Kidney capillary endothelial cell (primary cell): ENCODE measurements around the gene NOBOX.
"Not testable (repeated sequence)": the region's sequence is repeated elsewhere in the genome, so short reads cannot be mapped to it uniquely, and the experiment has no call there.

ENCODE experiments used
- DNase-seq: peaks from one replicate; pipeline ENCODE4 v3.0.0-alpha.2; 2018; ENCODE audit warnings: low spot score

NOBOX gene

GRCh38 chr7:144391823-144392255 is 11.7 kb downstream of the NOBOX start:
- peak; percentile 59 for DNase-seq

DNA sequence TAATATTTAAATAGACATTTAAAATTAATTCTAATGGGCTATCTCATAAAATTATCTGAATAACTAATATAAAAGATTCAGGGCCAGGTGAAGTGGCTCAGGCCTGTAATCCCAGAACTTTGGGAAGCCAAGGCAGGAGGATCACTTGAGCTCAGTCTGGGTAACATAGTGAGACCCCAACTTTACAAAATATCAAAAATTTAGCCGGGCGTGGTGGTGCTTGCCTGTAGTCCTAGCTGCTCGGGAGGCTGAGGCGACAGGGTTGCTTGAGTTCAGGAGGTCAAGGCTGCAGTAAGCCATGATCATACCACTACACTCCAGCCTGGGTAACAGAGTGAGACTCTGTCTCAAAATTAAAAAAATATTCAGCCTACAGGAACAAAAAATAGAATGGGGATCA is 12.5 kb downstream of the NOBOX start:
- DNase-seq = no peak

DNA sequence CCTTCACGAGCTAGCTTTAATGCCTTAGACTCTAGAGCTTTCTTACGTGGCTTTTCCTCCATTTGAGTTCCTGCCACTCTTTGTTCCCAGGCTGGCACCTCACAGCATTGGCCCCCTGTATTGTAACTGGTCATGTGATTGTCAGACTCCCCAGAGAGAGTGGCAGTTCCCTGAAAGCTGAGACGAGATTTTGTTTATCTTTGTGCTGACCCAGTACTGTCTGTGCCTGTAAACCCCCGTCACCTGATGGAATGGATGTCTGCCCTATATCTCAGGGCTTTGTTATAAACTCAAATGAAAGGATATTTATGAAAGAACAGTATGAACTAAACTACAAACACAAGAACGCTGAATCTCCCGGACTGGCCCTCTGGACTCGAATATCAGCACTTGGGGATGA is 13.0 kb downstream of the NOBOX start:
- DNase-seq = no peak

GRCh38 chr7:144388950-144389349 is 14.5 kb downstream of the NOBOX start:
- DNase-seq = no peak

- no peak for DNase-seq
Observed at GRCh38 chr7:144386741-144387140, 16.8 kb downstream of the NOBOX start.

DNA sequence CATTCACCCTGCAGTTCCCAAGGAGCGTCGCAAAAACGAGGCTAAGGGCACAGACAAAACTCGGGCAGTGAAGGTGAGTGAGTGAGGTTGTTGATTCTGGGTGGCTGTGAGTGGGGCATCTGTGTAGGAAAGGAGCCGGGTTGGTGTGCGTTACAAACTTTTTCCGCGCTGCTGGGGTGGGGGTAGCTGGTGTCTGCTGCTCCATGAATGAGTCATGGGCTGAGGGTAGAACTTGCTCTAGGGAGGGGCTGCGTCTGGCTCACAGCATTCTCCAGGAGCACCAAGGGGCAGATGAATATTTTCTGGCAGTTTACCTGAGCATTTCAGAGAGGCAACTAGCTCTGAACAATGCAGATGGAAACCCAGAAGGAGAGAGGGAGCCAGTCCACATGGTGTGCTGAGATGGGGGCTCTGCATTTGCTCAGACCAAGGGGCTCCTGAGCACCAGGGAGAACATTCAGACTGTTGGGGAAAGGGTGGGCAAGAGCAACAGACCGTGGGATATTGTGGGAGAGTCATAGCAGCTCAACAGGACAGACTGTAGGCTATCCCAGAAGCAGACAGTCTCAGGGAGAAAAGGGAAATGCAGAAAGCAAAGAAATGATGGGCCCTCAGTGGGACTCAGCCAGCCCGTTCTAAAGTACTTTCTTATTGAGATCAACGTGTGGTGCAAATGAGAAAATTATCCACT is 18.8 kb downstream of the NOBOX start:
- no peak for DNase-seq

DNA sequence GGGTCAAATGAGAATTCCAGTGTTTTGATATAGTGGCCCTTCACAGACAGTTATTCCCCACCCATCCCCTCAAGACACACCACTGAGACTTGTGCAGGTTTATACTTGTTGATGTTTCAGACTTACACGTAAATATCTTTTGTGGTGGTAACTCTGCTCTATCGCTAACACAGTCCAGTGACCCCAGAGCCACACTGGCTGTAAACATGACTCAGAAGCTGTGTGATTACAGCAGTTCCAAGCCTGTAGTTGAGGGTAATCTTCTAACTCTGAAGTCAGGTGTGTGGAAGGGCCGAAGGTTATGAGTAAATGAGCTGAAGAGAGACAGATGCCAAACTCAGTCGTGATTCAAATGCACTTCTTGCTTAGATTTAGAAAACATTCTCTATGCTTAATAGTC is 19.4 kb downstream of the NOBOX start:
- no peak for DNase-seq

- DNase-seq = no peak
Observed at GRCh38 chr7:144379776-144380384, 23.6 kb downstream of the NOBOX start.

- DNase-seq = no peak
Observed at GRCh38 chr7:144378651-144379050, 24.8 kb downstream of the NOBOX start.

DNA sequence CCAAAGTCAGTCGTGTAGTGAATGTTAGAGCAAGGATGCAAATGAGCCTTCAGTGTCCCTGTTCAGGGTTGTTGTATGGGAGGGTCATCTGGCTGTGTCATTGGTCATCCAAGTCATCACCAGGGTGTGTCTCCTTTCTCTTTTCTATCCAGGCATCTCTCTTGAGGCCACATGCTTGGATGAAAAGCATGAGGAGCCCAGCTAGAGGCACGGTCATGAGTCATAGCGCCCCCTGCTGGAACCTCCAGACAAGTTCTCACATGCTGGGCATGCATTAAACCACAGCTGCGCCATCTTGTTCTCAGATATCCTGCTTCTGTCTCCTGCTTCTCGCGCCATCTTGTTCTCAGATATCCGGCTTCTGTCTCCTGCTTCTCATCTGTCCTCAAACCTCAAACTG is 34.3 kb downstream of the NOBOX start:
- DNase-seq = not testable (repeated sequence)

- not testable (repeated sequence) for DNase-seq
Observed at GRCh38 chr7:144367250-144367649, 36.2 kb downstream of the NOBOX start.

- not testable (repeated sequence) for DNase-seq
Observed at GRCh38 chr7:144365523-144365922, 38.0 kb downstream of the NOBOX start.

DNA sequence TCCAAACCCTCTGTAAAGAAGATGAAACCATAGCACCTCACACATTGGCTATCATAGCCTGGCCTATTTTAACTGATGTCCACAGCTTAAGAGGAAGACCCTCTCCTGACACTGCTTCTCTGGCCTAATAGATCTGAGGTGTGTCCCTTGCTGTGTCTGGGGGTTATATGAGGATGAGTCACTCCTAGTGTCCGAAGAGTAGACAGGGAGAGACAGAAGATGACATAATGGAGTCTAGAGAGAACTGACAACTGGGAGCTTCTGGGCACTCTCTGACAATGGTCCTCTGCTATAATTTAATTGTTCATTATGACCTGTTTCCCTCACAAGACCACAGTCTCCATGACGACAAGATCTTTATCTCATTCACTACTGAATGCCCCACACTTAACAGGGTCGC is 41.4 kb downstream of the NOBOX start:
- DNase-seq = not testable (repeated sequence)

DNA sequence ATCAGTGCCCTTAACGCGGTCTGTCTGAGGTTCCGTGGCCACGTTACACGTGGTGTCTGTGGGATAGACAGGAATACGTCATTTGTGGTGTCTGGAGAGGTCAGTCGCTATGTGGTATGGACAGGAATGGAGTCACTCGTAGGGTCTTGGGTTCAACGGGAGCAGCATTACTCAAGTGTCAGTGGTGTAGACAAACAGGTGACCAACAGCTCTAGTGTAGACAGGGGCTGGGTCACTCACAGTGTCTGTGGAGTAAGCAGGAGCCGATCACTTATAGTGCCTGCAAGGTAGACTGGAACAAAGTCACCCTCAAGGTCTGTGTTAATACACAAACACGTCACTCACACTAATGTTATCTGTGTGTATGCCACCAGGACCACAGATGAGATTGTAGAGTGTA is 46.6 kb downstream of the NOBOX start:
- DNase-seq = not testable (repeated sequence)

GRCh38 chr7:144356185-144356584 is 47.3 kb downstream of the NOBOX start:
- DNase-seq = not testable (repeated sequence)

DNA sequence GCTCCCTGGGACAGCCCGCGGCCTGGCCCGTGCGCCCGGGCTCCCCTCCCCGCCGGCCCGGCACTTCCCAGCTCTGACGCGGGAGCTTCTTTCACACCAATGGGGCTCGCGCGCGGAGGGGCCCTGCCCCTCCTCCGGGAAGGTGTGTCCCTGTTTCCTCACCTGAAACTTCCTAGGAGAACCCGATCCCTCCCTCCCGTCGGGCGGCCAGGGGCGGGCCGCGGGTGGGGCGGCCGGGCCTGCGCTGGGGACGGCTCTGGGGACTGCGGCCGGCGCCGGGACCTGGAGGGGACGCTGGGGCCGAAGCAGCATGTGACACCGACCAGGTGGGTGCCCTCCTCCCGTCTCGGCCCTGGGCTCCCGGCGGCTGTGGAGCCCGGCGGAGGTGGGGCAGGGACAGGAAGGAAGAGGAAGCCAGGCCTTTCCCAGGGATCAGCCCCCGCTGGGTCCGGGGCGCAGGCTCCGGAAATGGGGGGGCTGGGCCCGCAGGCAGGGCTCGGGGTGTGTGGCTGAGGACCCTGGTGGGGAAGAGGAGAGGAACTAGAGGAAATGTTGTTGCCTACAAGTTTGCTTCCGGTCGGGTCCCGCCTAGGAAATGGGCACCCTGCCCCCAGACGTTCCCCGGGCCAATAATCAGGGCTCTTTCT is 48.2 kb downstream of the NOBOX start, which contains the start of gene ARHGEF5:
TSS of gene ARHGEF5 (plus strand) at position 227 of the 647 bp plus-strand sequence. CDS start 7,268 bp downstream, outside the sequence.
- not testable (repeated sequence) for DNase-seq

GRCh38 chr7:144351667-144352066 is 51.8 kb downstream of the NOBOX start:
- DNase-seq = not testable (repeated sequence)

DNA sequence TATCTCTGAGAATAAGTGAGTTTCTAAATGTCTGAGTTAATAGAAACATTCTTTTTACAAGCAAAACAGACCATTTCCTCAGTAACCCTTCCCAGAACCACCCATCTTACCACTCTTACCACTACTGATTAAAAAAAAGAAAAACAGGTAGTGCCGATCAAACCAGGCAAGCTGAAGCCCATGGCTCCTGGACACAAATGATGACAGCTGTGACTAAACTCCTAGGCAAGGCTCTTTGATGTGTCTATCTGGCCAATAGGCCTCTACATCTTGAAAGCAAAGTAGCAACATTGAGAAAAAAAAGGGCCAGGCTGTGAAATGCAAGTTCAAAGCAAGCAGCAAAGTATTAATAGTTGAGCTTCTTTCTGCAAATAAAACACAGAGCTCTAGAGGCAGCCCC is 54.9 kb downstream of the NOBOX start:
- DNase-seq = not testable (repeated sequence)
